ENCODE data around the gene CFD.
"Not testable (repeated sequence)": the region's sequence is repeated elsewhere in the genome, so short reads cannot be mapped to it uniquely, and the experiment has no call there.

The CFD gene

DNA sequence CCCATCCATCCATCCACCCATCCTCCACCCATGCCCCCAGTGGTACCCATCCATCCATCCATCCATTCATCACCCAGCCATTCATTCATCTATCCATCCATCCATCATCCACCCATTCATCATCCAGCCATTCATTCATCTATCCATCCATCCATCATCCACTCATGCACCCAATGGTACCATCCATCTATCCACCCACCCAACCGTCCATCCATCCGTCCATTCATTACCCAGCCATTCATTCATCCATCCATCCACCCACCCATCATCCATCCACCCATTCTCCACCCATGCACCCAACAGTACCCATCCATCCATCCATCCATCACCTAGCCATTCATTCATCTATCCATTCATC, 43.0 kb upstream of the CFD start:
- Histone ChIP-seq H3K9me3 (no peaks in the 10 kb centered on the region), H3K27me3 (peaks cover 3% of the 10 kb centered on the region; the same call in 1 of the 2 replicates), H3K4me3 (ENCODE audit: low read depth, low read length) (no peak overlapping the region), H3K4me1 (no peaks in the 10 kb centered on the region), H3K36me3 (peaks cover 33% of the 10 kb centered on the region)
- DNase-seq = no peak
- no peak for TF ChIP-seq CTCF (IDR thresholded peaks at IDR 0.05; ENCODE audit: low read depth, low read length)

DNA sequence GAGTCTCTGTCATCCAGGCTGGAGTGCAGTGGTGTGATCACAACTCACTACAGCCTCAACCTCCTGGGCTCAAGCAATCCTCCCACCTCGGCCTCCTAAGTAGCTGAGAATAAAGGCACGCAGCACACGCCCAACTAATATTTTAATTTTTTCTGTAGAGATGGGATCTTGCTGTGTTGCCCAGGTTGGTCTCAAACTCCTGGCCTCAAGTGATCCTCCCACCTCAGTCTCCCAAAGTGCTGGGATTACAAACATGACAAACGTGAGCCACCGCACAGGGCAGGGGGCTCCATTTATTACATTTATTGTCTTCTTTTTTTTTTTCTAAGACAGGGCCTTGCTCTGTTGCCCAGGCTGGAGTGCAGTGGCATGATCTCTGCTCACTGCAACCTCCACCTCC, 39.3 kb upstream of the CFD start:
- not testable (repeated sequence) for H3K4me1 ChIP-seq; H3K36me3 ChIP-seq; DNase-seq; H3K27me3 ChIP-seq; H3K4me3 ChIP-seq (ENCODE audit: low read depth, low read length); H3K9me3 ChIP-seq

GRCh38 chr19:821231-821824, 38.1 kb upstream of the CFD start:
- Histone ChIP-seq H3K9me3 (no peaks in the 10 kb centered on the region), H3K4me1 (no peaks in the 10 kb centered on the region), H3K36me3 (no peaks in the 10 kb centered on the region; the same call in 1 of the 2 replicates), H3K27me3 (peaks cover 4% of the 10 kb centered on the region; the same call in 1 of the 2 replicates), H3K4me3 (ENCODE audit: low read depth, low read length) (no peak overlapping the region)
- DNase-seq = no peak
- no peak for TF ChIP-seq CTCF (IDR thresholded peaks at IDR 0.05; ENCODE audit: low read depth, low read length)

- H3K27me3 ChIP-seq = peaks cover 4% of the 10 kb centered on the region; the same call in 1 of the 2 replicates
- no peaks in the 10 kb centered on the region for H3K4me1 ChIP-seq
- no peak for DNase-seq
- H3K4me3 ChIP-seq (ENCODE audit: low read depth, low read length) = no peak within 1 kb of the TSS
- no peaks in the 10 kb centered on the region for H3K36me3 ChIP-seq
- H3K9me3 ChIP-seq = no peaks in the 10 kb centered on the region
- no peak for TF ChIP-seq CTCF (IDR thresholded peaks at IDR 0.05; ENCODE audit: low read depth, low read length)
Observed at GRCh38 chr19:821825-822503, 37.5 kb upstream of the CFD start, which contains the start of gene PLPPR3. TSS of gene PLPPR3 (minus strand) at chr19:821955. CDS start at chr19:821559, 396 bp downstream.

DNA sequence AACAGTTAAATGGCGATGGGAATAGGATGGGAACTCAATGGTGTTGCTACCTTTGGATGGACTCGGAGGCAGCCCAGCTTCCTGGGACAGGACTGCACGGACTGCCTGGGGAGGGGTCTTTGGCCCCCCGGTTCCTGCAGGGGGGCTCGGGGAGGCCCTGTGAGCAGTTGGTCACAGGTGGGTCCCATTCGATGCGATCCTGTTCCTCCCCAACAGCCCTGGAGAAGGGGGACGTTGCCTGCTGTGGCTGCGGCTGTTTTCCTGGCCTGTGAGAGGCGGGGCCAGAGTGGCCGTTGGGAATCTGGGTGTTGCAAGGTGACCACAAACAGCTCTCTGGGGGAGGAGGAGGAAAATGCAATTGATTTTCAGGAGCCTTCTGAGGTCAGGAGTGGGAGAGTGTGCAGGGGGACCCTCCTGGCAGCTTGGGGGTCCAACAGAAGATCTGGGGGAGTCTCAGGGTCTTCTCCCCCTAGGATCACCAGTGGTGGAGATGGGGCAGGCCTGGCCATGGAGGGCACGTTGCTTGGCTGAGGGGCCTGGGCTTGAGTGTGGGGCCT, 35.8 kb upstream of the CFD start:
- Histone ChIP-seq H3K27me3 (peaks cover 7% of the 10 kb centered on the region; the same call in 1 of the 2 replicates), H3K9me3 (no peaks in the 10 kb centered on the region), H3K4me3 (ENCODE audit: low read depth, low read length) (no peak overlapping the region), H3K36me3 (no peaks in the 10 kb centered on the region), H3K4me1 (no peaks in the 10 kb centered on the region)
- no peak for TF ChIP-seq CTCF (IDR thresholded peaks at IDR 0.05; ENCODE audit: low read depth, low read length)
- no peak for DNase-seq

DNA sequence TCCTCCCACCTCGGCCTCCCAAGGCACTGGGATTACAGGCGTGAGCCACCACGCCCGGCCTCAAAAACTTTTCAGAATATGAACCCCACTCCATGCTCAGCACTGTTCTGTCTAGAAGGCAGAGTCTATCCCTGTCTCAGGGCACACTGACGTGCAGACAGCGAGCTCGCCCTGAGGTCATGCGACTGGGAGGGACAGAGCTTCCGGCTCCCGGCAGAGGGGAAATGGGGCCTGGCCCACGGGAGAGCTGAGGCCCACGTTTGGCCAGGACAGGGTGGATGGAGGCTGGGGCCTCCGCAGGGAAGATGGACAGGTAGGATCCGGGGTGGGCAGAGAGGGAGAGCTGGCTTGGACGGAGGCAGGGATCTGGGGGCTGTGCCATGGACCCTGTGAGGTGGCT, 34.6 kb upstream of the CFD start:
- no peak for DNase-seq
- no peaks in the 10 kb centered on the region for H3K36me3 ChIP-seq
- H3K9me3 ChIP-seq = no peaks in the 10 kb centered on the region
- no peak overlapping the region for H3K4me3 ChIP-seq (ENCODE audit: low read depth, low read length)
- TF ChIP-seq CTCF (IDR thresholded peaks at IDR 0.05; ENCODE audit: low read depth, low read length) = no peak
- H3K4me1 ChIP-seq = no peaks in the 10 kb centered on the region
- peaks cover 13% of the 10 kb centered on the region for H3K27me3 ChIP-seq

Measured in BE2C (cell line).